DND-41 (cell line): ENCODE data around the gene BTRC.

Experiments
- CTCF ChIP-seq: IDR thresholded peaks from 2 replicates; pipeline ENCODE4 v1.5.1; 2012; ENCODE audit warnings: borderline replicate concordance, low read length, moderate library complexity, mild to moderate bottlenecking; ENCODE audit not compliant: poor library complexity, severe bottlenecking; ENCODE audit errors: extremely low read depth
- EZH2 ChIP-seq: IDR thresholded peaks from 3 replicates; pipeline ENCODE4 v1.6.1; 2012; ENCODE audit warnings: borderline replicate concordance, low read depth, mild to moderate bottlenecking, moderate library complexity, low read length, inconsistent platforms; ENCODE audit not compliant: severe bottlenecking

- no peak for TF ChIP-seq CTCF
- TF ChIP-seq EZH2: no peak
These were observed 218.8 kb downstream of the BTRC start for GRCh38 chr10:101572785-101573184.
